A673 (cell line): ENCODE results near the gene CDH23.

Source experiments
- EZH2 ChIP-seq: fragments of 200-600 bp; sonication (generic); IDR thresholded peaks from 2 replicates; pipeline ENCODE4 v1.6.1; 2017; ENCODE audit warnings: borderline replicate concordance, low read depth, mild to moderate bottlenecking, mixed read lengths, antibody characterized with exemption, low read length; ENCODE audit not compliant: poor library complexity, severe bottlenecking
- TF ChIP-seq, protein P1 (sequence below): fragments of 300-800, 200-600 bp; sonication (generic); conservative IDR thresholded peaks from 2 replicates; pipeline ENCODE4 v1.5.1; 2017; ENCODE audit warnings: low read depth, mild to moderate bottlenecking, antibody characterized with exemption, low read length, moderate library complexity, mixed read lengths

DNA sequence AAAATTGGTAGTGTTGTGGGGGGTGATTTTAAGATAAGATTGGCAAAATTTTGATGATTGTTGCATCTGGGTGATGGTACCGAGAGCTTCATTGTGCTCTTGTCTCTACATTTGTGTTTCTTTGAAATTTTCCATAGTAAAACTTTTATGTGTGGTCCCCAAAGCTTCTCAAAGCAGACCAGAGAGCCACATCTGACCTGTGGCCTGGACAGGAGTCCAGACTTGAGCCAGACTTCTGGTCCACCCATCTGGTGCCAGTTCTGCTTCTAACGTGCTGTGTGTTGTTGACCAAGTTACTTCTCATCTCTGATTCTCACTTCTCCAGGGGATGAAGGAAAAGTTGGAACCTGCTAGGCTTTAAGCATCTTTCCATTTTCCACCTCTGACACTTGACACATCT lies 202.8 kb downstream of the CDH23 start:
- TF ChIP-seq, protein P1, sequence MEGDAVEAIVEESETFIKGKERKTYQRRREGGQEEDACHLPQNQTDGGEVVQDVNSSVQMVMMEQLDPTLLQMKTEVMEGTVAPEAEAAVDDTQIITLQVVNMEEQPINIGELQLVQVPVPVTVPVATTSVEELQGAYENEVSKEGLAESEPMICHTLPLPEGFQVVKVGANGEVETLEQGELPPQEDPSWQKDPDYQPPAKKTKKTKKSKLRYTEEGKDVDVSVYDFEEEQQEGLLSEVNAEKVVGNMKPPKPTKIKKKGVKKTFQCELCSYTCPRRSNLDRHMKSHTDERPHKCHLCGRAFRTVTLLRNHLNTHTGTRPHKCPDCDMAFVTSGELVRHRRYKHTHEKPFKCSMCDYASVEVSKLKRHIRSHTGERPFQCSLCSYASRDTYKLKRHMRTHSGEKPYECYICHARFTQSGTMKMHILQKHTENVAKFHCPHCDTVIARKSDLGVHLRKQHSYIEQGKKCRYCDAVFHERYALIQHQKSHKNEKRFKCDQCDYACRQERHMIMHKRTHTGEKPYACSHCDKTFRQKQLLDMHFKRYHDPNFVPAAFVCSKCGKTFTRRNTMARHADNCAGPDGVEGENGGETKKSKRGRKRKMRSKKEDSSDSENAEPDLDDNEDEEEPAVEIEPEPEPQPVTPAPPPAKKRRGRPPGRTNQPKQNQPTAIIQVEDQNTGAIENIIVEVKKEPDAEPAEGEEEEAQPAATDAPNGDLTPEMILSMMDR: no peak
- no peak for TF ChIP-seq EZH2
